ENCODE results near the gene DAP.

DAP gene

GRCh38 chr5:10761933-10762775 lies 1.1 kb upstream of the DAP start:
- in situ Hi-C loops (cut with HindIII; ENCODE audit: low sequenced_read_pairs) = no loop called here

GRCh38 chr5:10760921-10761184 lies 181 bp downstream of the DAP start:
- in situ Hi-C loops (cut with HindIII; ENCODE audit: low sequenced_read_pairs) = no loop called here

- in situ Hi-C loops (cut with HindIII; ENCODE audit: low sequenced_read_pairs) = no loop called here
Measured at GRCh38 chr5:10760096-10760920, 726 bp downstream of the DAP start.

GRCh38 chr5:10759111-10759510 lies 1.9 kb downstream of the DAP start:
- in situ Hi-C loops (cut with HindIII; ENCODE audit: low sequenced_read_pairs) = no loop called here

GRCh38 chr5:10757922-10758555 lies 3.0 kb downstream of the DAP start:
- in situ Hi-C loops (cut with HindIII; ENCODE audit: low sequenced_read_pairs) = no loop called here

GRCh38 chr5:10757043-10757442 lies 4.0 kb downstream of the DAP start:
- in situ Hi-C loops (cut with HindIII; ENCODE audit: low sequenced_read_pairs) = no loop called here

GRCh38 chr5:10756549-10756948 lies 4.5 kb downstream of the DAP start:
- in situ Hi-C loops (cut with HindIII; ENCODE audit: low sequenced_read_pairs) = no loop called here

- in situ Hi-C loops (cut with HindIII; ENCODE audit: low sequenced_read_pairs) = no loop called here
Measured at GRCh38 chr5:10753178-10753577, 7.9 kb downstream of the DAP start.

- in situ Hi-C loops (cut with HindIII; ENCODE audit: low sequenced_read_pairs) = no loop called here
Measured at GRCh38 chr5:10752451-10752850, 8.6 kb downstream of the DAP start.

GRCh38 chr5:10750909-10751308 lies 10.1 kb downstream of the DAP start:
- in situ Hi-C loops (cut with HindIII; ENCODE audit: low sequenced_read_pairs) = no loop called here

GRCh38 chr5:10747678-10748622 lies 13.1 kb downstream of the DAP start:
- in situ Hi-C loops (cut with HindIII; ENCODE audit: low sequenced_read_pairs) = no loop called here

DNA sequence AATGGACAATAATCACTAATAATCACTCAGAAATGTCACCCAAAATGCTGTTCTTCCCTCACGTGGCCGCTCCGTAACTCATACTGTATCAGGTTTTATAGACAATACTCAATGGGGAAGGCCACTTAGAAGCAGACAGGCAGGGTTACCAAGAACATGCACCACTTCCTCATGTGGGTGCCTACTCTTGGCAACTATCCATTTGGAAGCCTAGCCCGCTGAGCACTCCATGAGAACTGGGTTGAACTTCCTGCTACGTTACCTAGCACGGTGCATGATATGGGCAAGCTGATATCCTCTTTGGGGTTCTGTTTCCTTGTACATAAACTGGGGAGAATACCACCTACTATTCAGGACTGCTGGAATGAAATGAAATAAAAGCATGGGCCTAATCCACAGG lies 14.3 kb downstream of the DAP start:
- in situ Hi-C loops (cut with HindIII; ENCODE audit: low sequenced_read_pairs) = no loop called here

GRCh38 chr5:10745133-10745532 lies 15.9 kb downstream of the DAP start:
- in situ Hi-C loops (cut with HindIII; ENCODE audit: low sequenced_read_pairs) = no loop called here

GRCh38 chr5:10744681-10745080 lies 16.4 kb downstream of the DAP start:
- in situ Hi-C loops (cut with HindIII; ENCODE audit: low sequenced_read_pairs) = no loop called here

DNA sequence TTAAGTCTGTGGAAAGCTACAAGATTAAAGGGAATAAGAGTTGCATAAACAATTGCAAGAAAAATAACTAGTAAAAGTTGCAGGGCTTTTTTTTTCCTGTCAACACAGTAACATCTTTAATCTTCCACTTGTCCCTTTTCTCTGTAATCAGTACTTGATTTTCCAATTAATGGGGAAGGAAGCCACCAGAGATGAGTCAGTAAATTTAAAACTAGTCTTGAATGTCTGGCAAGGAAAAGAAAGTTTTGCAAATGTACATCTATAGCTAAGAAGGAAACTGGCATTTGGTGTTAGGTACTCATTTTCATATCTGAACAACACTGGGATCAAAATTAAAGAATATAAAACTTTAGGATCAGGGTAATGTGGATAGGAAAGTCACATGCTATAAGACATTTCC lies 17.1 kb downstream of the DAP start:
- in situ Hi-C loops (cut with HindIII; ENCODE audit: low sequenced_read_pairs) = no loop called here

GRCh38 chr5:10743526-10743925 lies 17.5 kb downstream of the DAP start:
- in situ Hi-C loops (cut with HindIII; ENCODE audit: low sequenced_read_pairs) = no loop called here

- in situ Hi-C loops (cut with HindIII; ENCODE audit: low sequenced_read_pairs) = no loop called here
Measured at GRCh38 chr5:10741661-10742060, 19.4 kb downstream of the DAP start.

- in situ Hi-C loops (cut with HindIII; ENCODE audit: low sequenced_read_pairs) = no loop called here
Measured at GRCh38 chr5:10740384-10740783, 20.6 kb downstream of the DAP start.

- in situ Hi-C loops (cut with HindIII; ENCODE audit: low sequenced_read_pairs) = no loop called here
Measured at GRCh38 chr5:10737880-10738279, 23.2 kb downstream of the DAP start.

DNA sequence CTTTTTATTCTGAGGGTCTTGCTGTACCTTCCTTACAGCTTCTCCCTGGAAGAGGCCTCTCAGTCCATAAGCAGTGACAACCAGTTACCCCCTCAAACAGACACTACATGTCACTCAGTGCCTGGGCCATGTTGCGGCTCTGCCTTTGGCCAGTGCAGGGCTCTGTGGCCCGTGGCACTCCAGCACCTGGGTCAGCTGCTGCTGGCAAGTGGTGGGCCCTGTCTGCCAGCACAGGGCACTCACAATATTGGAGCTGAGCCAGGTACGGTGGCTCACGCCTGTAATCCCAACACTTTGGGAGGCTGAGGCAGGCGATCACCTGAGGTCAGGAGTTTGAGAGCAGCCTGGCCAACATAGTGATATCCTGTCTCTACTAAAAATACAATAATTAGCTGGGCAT lies 24.2 kb downstream of the DAP start:
- in situ Hi-C loops (cut with HindIII; ENCODE audit: low sequenced_read_pairs) = no loop called here

DNA sequence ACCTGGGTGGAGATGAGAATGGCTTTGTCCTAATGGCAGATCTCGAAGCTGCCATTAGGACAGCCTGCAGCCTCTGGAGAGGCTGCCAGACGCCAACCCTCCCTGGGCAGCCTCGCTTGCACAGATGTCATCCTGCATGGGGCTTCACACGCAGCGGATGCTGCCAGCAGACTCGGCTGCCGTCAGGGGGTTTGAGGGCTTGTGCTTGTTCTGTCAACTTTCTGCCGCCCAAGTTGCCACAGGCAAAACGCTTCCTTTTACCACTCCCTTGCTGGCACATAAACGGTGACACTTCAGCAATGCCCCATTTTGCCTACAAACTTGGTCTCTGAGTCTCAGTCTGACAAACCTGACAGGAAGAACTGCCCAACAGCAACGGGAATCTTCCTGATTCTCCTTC lies 24.7 kb downstream of the DAP start:
- in situ Hi-C loops (cut with HindIII; ENCODE audit: low sequenced_read_pairs) = no loop called here
